ENCODE data around the gene HNRNPLL.
"Not testable (repeated sequence)": the region's sequence is repeated elsewhere in the genome, so short reads cannot be mapped to it uniquely, and the experiment has no call there.

Gene HNRNPLL

GRCh38 chr2:38619458-38620164 lies 16.9 kb upstream of the HNRNPLL start:
- no peak for DNase-seq

GRCh38 chr2:38617301-38617700 lies 14.6 kb upstream of the HNRNPLL start:
- DNase-seq: no peak

GRCh38 chr2:38615237-38615636 lies 12.5 kb upstream of the HNRNPLL start:
- no peak for DNase-seq

- no peak for DNase-seq
Measured at GRCh38 chr2:38613849-38614213, 11.1 kb upstream of the HNRNPLL start.

- DNase-seq: no peak
Measured at GRCh38 chr2:38613126-38613848, 10.6 kb upstream of the HNRNPLL start.

GRCh38 chr2:38610851-38611801 lies 8.4 kb upstream of the HNRNPLL start:
- DNase-seq: no peak

GRCh38 chr2:38609246-38609645 lies 6.5 kb upstream of the HNRNPLL start:
- not testable (repeated sequence) for DNase-seq

- no peak for DNase-seq
Measured at GRCh38 chr2:38608755-38609154, 6.0 kb upstream of the HNRNPLL start.

GRCh38 chr2:38605298-38605830 lies 2.6 kb upstream of the HNRNPLL start:
- no peak for DNase-seq

GRCh38 chr2:38603402-38604290 lies 918 bp upstream of the HNRNPLL start:
- DNase-seq: peak; percentile 79 to 82

GRCh38 chr2:38602136-38602731 lies 494 bp downstream of the HNRNPLL start:
- peak; percentile 15 to 20 for DNase-seq

- DNase-seq: no peak
Measured at GRCh38 chr2:38601463-38602135, 1.1 kb downstream of the HNRNPLL start.

GRCh38 chr2:38600921-38601455 lies 1.7 kb downstream of the HNRNPLL start:
- no peak for DNase-seq

- no peak for DNase-seq
Measured at GRCh38 chr2:38600242-38600891, 2.4 kb downstream of the HNRNPLL start.

GRCh38 chr2:38599706-38600105 lies 3.0 kb downstream of the HNRNPLL start:
- DNase-seq: no peak

GRCh38 chr2:38598991-38599295 lies 3.8 kb downstream of the HNRNPLL start:
- DNase-seq: no peak

- DNase-seq: no peak
Measured at GRCh38 chr2:38598200-38598990, 4.3 kb downstream of the HNRNPLL start.

GRCh38 chr2:38597115-38597514 lies 5.6 kb downstream of the HNRNPLL start:
- DNase-seq: no peak

- no peak for DNase-seq
Measured at GRCh38 chr2:38596229-38596628, 6.5 kb downstream of the HNRNPLL start.

- no peak for DNase-seq
Measured at GRCh38 chr2:38592951-38593350, 9.8 kb downstream of the HNRNPLL start.
